LHCN-M2 (cell line): Measurements from ENCODE around the gene PEX5. TPM values are rescaled to one million over a fixed set of nuclear protein-coding genes. Genes with fewer than 3 reads are reported as not detected.
"Not testable (repeated sequence)": the region's sequence is repeated elsewhere in the genome, so short reads cannot be mapped to it uniquely, and the experiment has no call there.

Experiments
- DNase-seq: peaks from one replicate; pipeline ENCODE4 v3.0.0-alpha.2; 2012; ENCODE audit warnings: low read depth
- total RNA-seq: library from RNA; depleted of rRNA; stranded (reverse); fragments of >200 nt; gene quantifications from 2 replicates; pipeline ENCODE4 v1.2.3, GENCODE V29; 2014; rRNA removed

The PEX5 gene
- total RNA-seq, 1 experiment from 2014 or later: 21.2 TPM

- DNase-seq: not testable (repeated sequence)
Observed at GRCh38 chr12:7213745-7214144, 24.3 kb downstream of the PEX5 start.

DNA sequence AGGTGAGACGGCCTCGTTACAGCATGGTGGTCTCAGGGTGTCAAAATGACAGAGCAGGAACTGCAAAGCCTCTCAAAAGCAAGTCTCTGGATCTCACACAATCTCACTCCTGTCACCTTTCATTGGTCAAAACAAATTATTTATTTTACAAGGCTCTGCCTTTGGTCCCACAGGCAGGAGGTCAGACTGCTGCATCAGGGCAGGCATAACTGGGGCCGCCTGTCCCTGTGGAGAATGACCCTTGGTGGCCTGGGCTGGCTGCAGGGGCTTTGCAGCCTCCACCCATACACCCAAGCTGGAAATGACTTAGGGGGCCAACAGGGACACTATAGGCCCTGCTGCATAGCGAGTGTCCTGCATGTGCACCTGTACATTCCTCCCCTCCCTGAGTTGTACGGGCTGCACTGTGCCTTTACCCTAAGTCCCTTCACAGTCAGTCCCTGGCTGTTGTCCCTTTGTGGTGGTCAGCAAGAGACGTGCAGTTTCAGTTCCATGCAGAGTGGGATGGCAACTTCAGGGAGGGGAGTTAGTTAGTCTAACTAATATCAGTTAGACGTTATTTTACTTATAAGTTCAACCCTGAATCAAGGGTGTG, 28.1 kb downstream of the PEX5 start:
- DNase-seq: no peak

DNA sequence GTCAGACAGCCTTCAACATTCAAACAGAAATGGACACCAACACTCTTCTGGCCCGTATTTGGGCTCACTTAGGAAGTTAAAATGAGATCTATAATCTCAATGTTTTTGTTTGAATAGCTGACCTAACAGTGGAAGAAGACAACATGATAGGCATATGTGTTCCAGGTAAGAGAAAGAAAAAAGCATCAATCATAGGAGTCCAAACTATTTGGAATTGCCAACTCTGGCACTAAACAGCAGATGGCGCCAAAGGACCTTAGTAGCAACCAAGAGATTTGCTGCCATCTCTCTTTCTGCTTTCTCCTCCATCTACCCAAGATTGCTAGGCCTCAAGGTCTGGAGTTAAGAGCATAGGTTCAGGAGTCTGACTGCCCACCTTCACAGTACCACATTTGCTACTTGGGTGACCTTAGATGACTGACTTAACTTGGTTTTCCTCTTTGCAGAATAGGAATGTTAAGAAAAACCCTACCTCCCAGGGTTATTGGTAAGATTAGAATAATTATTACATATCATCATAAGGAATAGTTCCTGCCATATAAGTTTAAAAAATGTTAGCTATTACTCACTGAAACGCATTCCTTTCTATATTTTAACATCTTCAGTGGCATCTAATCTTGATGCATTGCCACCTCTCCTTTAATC, 30.2 kb downstream of the PEX5 start:
- DNase-seq: peak; percentile 64

DNA sequence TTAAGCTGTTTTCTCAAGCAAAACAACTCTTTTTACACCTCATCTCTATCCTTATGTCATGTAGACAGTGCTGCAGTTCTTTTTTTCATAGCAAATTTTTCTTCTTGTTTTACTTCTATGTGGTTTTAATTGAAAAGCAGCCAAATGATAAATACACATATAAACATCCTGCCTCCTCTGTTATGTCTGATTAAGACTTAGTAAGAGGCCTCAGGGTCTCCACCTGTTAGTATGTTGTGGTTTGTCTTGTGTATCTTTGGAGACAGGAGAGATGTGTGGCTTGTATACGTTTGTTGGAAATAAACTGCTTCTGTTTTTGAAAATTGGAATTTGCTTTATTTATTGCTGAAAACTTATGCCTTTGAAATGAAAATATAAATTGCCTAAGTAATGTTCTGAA, 32.0 kb downstream of the PEX5 start:
- DNase-seq: peak; percentile 38

- no peak for DNase-seq
Observed at GRCh38 chr12:7229741-7230140, 40.3 kb downstream of the PEX5 start.

DNA sequence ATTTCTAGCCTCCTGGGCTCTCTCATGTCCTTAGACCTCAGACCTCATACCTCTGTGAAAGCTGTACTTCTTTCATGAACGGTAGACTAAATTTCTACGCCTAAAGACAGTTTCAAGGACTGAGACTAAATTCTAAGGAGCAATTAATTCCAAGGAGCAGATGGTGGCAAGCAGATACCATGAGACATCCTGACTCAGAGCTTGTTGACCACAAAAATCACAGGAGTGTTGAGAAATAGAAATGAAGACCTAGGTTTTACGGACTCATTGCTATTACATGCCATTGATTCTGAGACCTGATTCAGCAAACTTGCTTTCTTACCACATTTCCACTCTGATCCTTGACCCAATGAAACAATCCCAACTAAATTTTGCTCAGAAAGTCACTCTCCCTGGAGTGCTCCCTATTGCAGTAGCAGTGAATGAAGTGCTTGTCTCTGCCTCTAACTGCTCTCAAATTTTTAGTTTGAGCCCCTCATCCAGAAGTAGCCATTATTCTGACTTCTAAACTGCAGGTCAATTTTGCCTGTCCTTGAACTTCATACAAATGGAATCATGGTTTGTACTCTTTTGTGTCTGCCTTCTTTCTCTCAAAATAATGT, 52.0 kb downstream of the PEX5 start:
- peak; percentile 84 for DNase-seq

DNA sequence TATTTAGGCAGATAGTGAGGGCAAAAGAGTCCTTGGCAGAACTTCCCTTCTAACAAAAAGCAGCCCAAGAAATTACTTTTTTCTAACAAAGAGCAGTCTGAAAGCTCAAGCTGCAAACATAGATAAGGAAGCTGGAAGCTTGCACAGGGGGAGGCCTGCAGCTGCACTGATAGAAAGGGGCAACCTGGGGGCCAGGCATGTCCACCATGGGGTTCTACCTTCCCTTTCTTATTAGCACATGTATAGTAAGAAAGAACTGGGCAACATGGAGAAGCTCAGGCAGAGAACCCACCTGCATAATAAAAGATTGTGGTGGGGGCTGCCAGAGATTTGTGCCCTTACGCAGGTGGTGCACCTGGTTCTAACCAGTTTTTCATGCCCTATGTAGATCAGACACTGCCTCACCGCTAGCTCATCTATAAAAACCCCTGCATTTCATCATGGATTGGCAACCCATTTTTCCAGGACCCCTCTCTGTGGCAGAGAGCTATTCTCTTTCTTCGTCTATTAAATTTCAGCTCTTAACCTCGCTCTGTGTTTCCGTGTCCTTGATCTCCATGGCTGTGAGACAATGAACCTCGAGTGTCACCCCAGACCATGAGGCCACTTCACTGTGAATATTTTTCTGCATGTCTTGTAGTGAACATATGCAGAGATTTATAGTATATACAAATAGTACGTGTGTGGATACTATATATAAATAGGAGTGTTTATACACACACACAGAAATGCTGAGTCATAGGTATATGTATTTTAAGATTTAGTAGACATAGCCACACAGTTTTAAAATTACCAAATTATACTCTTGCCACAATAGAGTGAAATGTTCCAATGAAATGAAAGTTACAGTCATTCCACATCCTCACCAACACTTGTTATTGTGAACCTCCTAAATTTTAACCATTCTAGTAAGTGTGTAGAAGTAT, 53.0 kb downstream of the PEX5 start:
- no peak for DNase-seq

- not testable (repeated sequence) for DNase-seq
Observed at GRCh38 chr12:7251328-7251996, 62.0 kb downstream of the PEX5 start.

DNA sequence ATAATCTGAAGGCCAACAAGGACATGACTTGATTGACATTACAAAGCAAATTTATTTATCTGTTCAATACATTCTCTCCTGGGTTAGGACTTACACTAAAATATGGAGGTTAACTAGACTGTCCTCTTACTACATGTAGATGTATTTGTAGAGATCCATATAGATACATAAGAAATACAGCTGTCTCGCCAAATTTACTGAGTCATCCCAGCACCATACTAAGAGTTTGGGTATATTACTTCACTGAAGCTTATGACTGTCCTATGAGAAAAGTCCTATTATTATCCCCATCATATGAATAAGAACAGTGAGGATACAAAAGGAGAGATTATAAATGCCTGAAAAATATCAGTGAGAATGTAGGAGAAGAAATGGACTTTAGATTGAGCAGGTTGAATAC, 69.6 kb downstream of the PEX5 start:
- DNase-seq: no peak

Other genes starting within 250 kb of the PEX5 start
- not detected in 2 replicates for gene RNU7-1, start 245.9 kb upstream of the PEX5 start, total RNA-seq
- gene C12orf57, start 245.7 kb upstream of the PEX5 start, total RNA-seq: 185 and 223 TPM in 2 replicates
- not detected in 2 replicates for gene PTPN6, start 238.3 kb upstream of the PEX5 start, total RNA-seq
- 302 and 330 TPM in 2 replicates for gene PHB2, start 219.0 kb upstream of the PEX5 start, total RNA-seq
- 39.1 and 61.7 TPM in 2 replicates for gene EMG1, start 218.8 kb upstream of the PEX5 start, total RNA-seq
- 14.6 and 20.4 TPM in 2 replicates for gene LPCAT3, start 171.2 kb upstream of the PEX5 start, total RNA-seq
- 14.8 and 26.9 TPM in 2 replicates for gene C1S, start 129.0 kb upstream of the PEX5 start, total RNA-seq
- gene C1R, start 97.2 kb upstream of the PEX5 start, total RNA-seq: 63.0 and 131 TPM in 2 replicates
- gene C1RL, start 80.5 kb upstream of the PEX5 start, total RNA-seq: 17.9 and 24.7 TPM in 2 replicates
- gene RBP5, start 60.8 kb upstream of the PEX5 start, total RNA-seq: not detected in 2 replicates
- gene CLSTN3, start 59.3 kb upstream of the PEX5 start, total RNA-seq: 4.0 and 4.6 TPM in 2 replicates
- gene ACSM4, start 114.4 kb downstream of the PEX5 start, total RNA-seq: not detected in 2 replicates